Stomach (tissue), 4 donors: Measurements from ENCODE around the gene DENND5A.

ENCODE experiments used
- EP300 ChIP-seq: sonication (generic); formaldehyde crosslinking; IDR thresholded peaks from one replicate; pipeline ENCODE4 v1.6.1; 2017; ENCODE audit warnings: antibody characterized with exemption
- POLR2A ChIP-seq, 4 donors: fragments of 450-650 bp; IDR thresholded peaks; one replicate each; pipeline ENCODE4 v1.6.1; 2016; ENCODE audit warnings: antibody characterized with exemption in 4 of 4, control low read depth in 2 of 4, mild to moderate bottlenecking in 1 of 4, moderate library complexity in 1 of 4
- POLR2AphosphoS5 ChIP-seq, 3 donors: sonication (generic); formaldehyde crosslinking; IDR thresholded peaks; one replicate each; pipeline ENCODE4 v1.6.1; 2016; ENCODE audit warnings: antibody characterized with exemption in 3 of 3
- TF ChIP-seq, protein P1 (sequence below), 7 experiments: fragments of 450-650 bp in 4 of 7; fragments of 200-600 bp in 3 of 7; sonication (generic) in 3 of 7; IDR thresholded peaks; one replicate each; pipeline ENCODE4 v1.5.1; 2016 to 2019; ENCODE audit warnings: antibody characterized with exemption in 7 of 7, control low read depth in 2 of 7, mild to moderate bottlenecking in 1 of 7

DNA sequence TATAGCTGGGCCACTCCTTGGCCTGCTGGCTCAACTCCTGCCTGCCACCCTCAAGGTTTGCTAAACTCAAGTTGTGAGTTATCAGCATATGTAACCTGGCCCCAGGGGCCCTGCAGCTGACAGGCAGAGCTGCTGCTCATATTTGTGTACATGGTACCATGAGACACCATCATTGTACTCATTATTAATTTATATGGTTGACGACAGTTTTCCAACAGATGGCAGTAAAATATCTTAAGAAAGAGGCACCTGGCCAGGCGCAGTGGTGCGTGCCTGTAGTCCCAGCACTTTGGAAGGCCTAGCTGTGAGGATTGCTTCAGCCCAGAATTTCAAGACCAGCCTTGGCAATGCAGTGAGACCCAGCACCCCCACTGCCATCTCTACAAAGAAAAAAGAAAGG is 11.4 kb upstream of the DENND5A start:
- no peak for TF ChIP-seq POLR2A (IDR thresholded peaks at IDR 0.05)
- TF ChIP-seq, protein P1, sequence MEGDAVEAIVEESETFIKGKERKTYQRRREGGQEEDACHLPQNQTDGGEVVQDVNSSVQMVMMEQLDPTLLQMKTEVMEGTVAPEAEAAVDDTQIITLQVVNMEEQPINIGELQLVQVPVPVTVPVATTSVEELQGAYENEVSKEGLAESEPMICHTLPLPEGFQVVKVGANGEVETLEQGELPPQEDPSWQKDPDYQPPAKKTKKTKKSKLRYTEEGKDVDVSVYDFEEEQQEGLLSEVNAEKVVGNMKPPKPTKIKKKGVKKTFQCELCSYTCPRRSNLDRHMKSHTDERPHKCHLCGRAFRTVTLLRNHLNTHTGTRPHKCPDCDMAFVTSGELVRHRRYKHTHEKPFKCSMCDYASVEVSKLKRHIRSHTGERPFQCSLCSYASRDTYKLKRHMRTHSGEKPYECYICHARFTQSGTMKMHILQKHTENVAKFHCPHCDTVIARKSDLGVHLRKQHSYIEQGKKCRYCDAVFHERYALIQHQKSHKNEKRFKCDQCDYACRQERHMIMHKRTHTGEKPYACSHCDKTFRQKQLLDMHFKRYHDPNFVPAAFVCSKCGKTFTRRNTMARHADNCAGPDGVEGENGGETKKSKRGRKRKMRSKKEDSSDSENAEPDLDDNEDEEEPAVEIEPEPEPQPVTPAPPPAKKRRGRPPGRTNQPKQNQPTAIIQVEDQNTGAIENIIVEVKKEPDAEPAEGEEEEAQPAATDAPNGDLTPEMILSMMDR (IDR thresholded peaks at IDR 0.05), result no peak
- TF ChIP-seq POLR2AphosphoS5 (IDR thresholded peaks at IDR 0.05), result no peak
- no peak for TF ChIP-seq EP300
